Neuronal stem cell (in vitro differentiated cells): ENCODE results near the gene ATF1. TPM values are rescaled to one million over a fixed set of nuclear protein-coding genes. Genes with fewer than 3 reads are reported as not detected.
"Not testable (repeated sequence)": the region's sequence is repeated elsewhere in the genome, so short reads cannot be mapped to it uniquely, and the experiment has no call there.

ENCODE experiments used
- DNase-seq: peaks from one replicate; pipeline ENCODE4 v3.0.0-alpha.2; 2013; ENCODE audit warnings: low spot score
- H2AFZ ChIP-seq: one replicate; pipeline ENCODE4 v1.6.1; 2013; ENCODE audit warnings: mild to moderate bottlenecking, low read length, inconsistent platforms
- H2AK5ac ChIP-seq: 2 replicates; pipeline ENCODE4 v1.6.1; 2013; ENCODE audit warnings: low read depth, mild to moderate bottlenecking, inconsistent platforms, low read length, moderate library complexity, mixed read lengths
- H2BK120ac ChIP-seq: 2 replicates; pipeline ENCODE4 v1.6.1; 2013; ENCODE audit warnings: low read depth, mild to moderate bottlenecking, inconsistent platforms, low read length, moderate library complexity, mixed read lengths
- H2BK12ac ChIP-seq: one replicate; pipeline ENCODE4 v1.6.1; 2013; ENCODE audit warnings: low read length, inconsistent platforms
- H2BK15ac ChIP-seq: 2 replicates; pipeline ENCODE4 v1.6.1; 2013; ENCODE audit warnings: mild to moderate bottlenecking, low read length, inconsistent platforms, mixed read lengths
- H2BK5ac ChIP-seq: one replicate; pipeline ENCODE4 v1.6.1; 2013; ENCODE audit warnings: inconsistent platforms, mild to moderate bottlenecking, low read length, moderate library complexity
- H3K14ac ChIP-seq: one replicate; pipeline ENCODE4 v1.6.1; 2013; ENCODE audit warnings: low read length, inconsistent platforms
- H3K18ac ChIP-seq: 2 replicates; pipeline ENCODE4 v1.6.1; 2013; ENCODE audit warnings: low read length, inconsistent platforms
- H3K23ac ChIP-seq: 2 replicates; pipeline ENCODE4 v1.6.1; 2013; ENCODE audit warnings: low read depth, mild to moderate bottlenecking, mixed read lengths, low read length, inconsistent platforms; ENCODE audit not compliant: poor library complexity
- H3K27ac ChIP-seq: replicated peaks from 3 replicates; pipeline ENCODE4 v1.5.1; 2013; ENCODE audit warnings: low read length, inconsistent platforms
- H3K27me3 ChIP-seq, 3 experiments: 2 replicates each; pipeline ENCODE4 v1.6.1; 2013; ENCODE audit warnings: low read length in 3 of 3, mild to moderate bottlenecking in 2 of 3, inconsistent platforms in 1 of 3, low read depth in 1 of 3, mixed read lengths in 1 of 3, moderate library complexity in 1 of 3; ENCODE audit not compliant: control insufficient read depth in 3 of 3, insufficient read depth in 3 of 3
- H3K36me3 ChIP-seq, 2 donors: replicated peaks in 1 of 2; 2 replicates each; pipeline ENCODE4 v1.6.1; 2013; ENCODE audit warnings: low read length in 2 of 2; ENCODE audit not compliant: control insufficient read depth in 2 of 2, insufficient read depth in 2 of 2
- H3K4ac ChIP-seq: 2 replicates; pipeline ENCODE4 v1.6.1; 2013; ENCODE audit warnings: inconsistent platforms, mild to moderate bottlenecking, low read length, moderate library complexity
- H3K4me1 ChIP-seq, 2 donors: 1 replicate in 1 of 2; 2 replicates in 1 of 2; pipeline ENCODE4 v1.6.1; 2013; ENCODE audit warnings: low read length in 2 of 2, low read depth in 1 of 2; ENCODE audit not compliant: control insufficient read depth in 2 of 2, insufficient read depth in 1 of 2
- H3K4me2 ChIP-seq: one replicate; pipeline ENCODE4 v1.6.1; 2013; ENCODE audit warnings: mild to moderate bottlenecking, low read length, inconsistent platforms; ENCODE audit not compliant: insufficient read depth, poor library complexity, severe bottlenecking
- H3K4me3 ChIP-seq, 2 donors: 2 replicates each; pipeline ENCODE4 v1.5.1; 2013; ENCODE audit warnings: low read length in 2 of 2, mild to moderate bottlenecking in 2 of 2, inconsistent platforms in 1 of 2, moderate library complexity in 1 of 2
- H3K79me1 ChIP-seq: one replicate; pipeline ENCODE4 v1.6.1; 2013; ENCODE audit warnings: low read depth, mild to moderate bottlenecking, inconsistent platforms, low read length, moderate library complexity
- H3K9ac ChIP-seq: one replicate; pipeline ENCODE4 v1.6.1; 2013; ENCODE audit warnings: mild to moderate bottlenecking, low read depth, low read length, inconsistent platforms; ENCODE audit not compliant: poor library complexity
- H3K9me3 ChIP-seq, 2 donors: replicated peaks in 1 of 2; 2 replicates each; pipeline versions ENCODE3 to v1.6.1; 2013; ENCODE audit warnings: low read length in 2 of 2, mild to moderate bottlenecking in 2 of 2, inconsistent platforms in 1 of 2, low read depth in 1 of 2, mixed read lengths in 1 of 2, moderate library complexity in 1 of 2; ENCODE audit not compliant: control insufficient read depth in 2 of 2, insufficient read depth in 1 of 2
- H4K8ac ChIP-seq: one replicate; pipeline ENCODE4 v1.6.1; 2013; ENCODE audit warnings: low read depth, mild to moderate bottlenecking, inconsistent platforms, low read length, moderate library complexity
- H4K91ac ChIP-seq: one replicate; pipeline ENCODE4 v1.6.1; 2013; ENCODE audit warnings: low read length, low read depth, mild to moderate bottlenecking, inconsistent platforms; ENCODE audit not compliant: poor library complexity
- WGBS, 2 donors: extraction: QIAGEN DNeasy Blood & Tissue Kit; methylation state at CpG; one replicate each; pipeline ENCODE4 v1.1.7; 2013; ENCODE audit warnings: missing lambda C conversion rate in 2 of 2, mixed read lengths in 1 of 2; ENCODE audit not compliant: insufficient read length in 2 of 2, insufficient replicate concordance in 1 of 2; ENCODE audit errors: extremely low coverage in 2 of 2; 5-methylcytosine and 5-hydroxymethylcytosine counted together
- small RNA-seq: library from polyadenylated mRNA; stranded (forward); fragments of <200 nt; extraction: miRNeasy Mini kit (QIAGEN cat#:217004); gene quantifications from one replicate; pipeline ENCODE3, GENCODE V24; 2013; ENCODE audit not compliant: insufficient read depth

The ATF1 gene

DNA sequence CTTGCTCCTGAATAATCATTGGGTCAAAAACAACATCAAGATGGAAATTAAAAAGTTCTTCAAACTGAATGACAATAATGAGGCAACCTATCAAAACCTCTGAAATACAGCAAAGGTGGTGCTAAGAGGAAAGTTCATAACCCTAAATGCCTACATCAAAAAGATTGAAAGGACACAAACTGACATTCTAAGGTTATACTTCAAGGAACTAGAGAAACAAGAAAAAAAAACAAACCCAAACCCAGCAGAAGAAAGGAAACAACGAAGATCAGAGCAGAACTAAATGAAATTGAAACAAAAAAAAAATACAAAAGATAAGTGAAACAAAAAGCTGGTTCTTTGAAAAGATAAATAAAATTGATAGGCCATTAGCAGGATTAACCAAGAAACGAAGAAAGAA lies 105.0 kb downstream of the ATF1 start:
- WGBS, 2 donors = no CpG with 5 or more reads among the region's 2 CpGs
- H2BK5ac ChIP-seq, H3K4me2 ChIP-seq, H2BK120ac ChIP-seq, H3K9me3 ChIP-seq, H3K4me1 ChIP-seq, H3K27me3 ChIP-seq, H3K9ac ChIP-seq, H3K14ac ChIP-seq, H2BK12ac ChIP-seq, H2BK15ac ChIP-seq, H2AK5ac ChIP-seq, H3K18ac ChIP-seq, H3K4ac ChIP-seq, H3K36me3 ChIP-seq, H3K79me1 ChIP-seq, H3K23ac ChIP-seq, H3K4me3 ChIP-seq, H4K91ac ChIP-seq, H2AFZ ChIP-seq, H3K27ac ChIP-seq, DNase-seq, H4K8ac ChIP-seq: not testable (repeated sequence)

Small RNAs within 50 kb of the gene (small RNA-seq; reads per million reads assigned to genes)
- gene AC013244.2 (not detected), gene RF00019 (not detected), gene RN7SL519P (not detected)
